Cardiac muscle cell (in vitro differentiated cells and primary cell): Measurements from ENCODE around the gene GDNF. TPM values are rescaled to one million over a fixed set of nuclear protein-coding genes. Genes with fewer than 3 reads are reported as not detected.
A peak's percentile ranks its signal among the peaks of the same experiment; 100 is the strongest.

Experiments used
- DNase-seq, 2 donors: peaks; one replicate each; pipeline versions ENCODE4 v3.0.0 to v3.0.0-alpha.2; 2010 to 2017; ENCODE audit warnings: low read depth in 1 of 2, low spot score in 1 of 2
- H3K27ac ChIP-seq: fragments of 200-600 bp; sonication (generic); 2 replicates; pipeline ENCODE4 v1.5.1; 2016
- H3K27me3 ChIP-seq: fragments of 200-600 bp; sonication (generic); 2 replicates; pipeline ENCODE4 v1.6.0; 2016; ENCODE audit warnings: control low read depth
- H3K36me3 ChIP-seq: fragments of 200-600 bp; sonication (generic); 2 replicates; pipeline ENCODE4 v1.5.1; 2016; ENCODE audit warnings: control low read depth
- H3K4me1 ChIP-seq: fragments of 200-600 bp; sonication (generic); 2 replicates; pipeline ENCODE4 v1.8.1; 2017; ENCODE audit warnings: low read depth, mild to moderate bottlenecking, mixed run types
- H3K4me3 ChIP-seq: fragments of 200-600 bp; sonication (generic); 2 replicates; pipeline ENCODE4 v1.5.1; 2016; ENCODE audit warnings: mild to moderate bottlenecking
- H3K9me3 ChIP-seq: fragments of 200-600 bp; sonication (generic); 2 replicates; pipeline ENCODE4 v1.5.1; 2017; ENCODE audit warnings: low read depth, mild to moderate bottlenecking, control low read depth
- CTCF ChIP-seq: IDR thresholded peaks from 2 replicates; pipeline ENCODE4 v1.5.1; 2012; ENCODE audit warnings: low read depth, mild to moderate bottlenecking, low read length
- polyA plus RNA-seq: library from polyadenylated mRNA; unstranded; fragments of >200 nt; fragmentation: Nextera tagmentation; extraction: Ambion mirVana; gene quantifications from 2 replicates; pipeline ENCODE4 v1.2.1, GENCODE V29; 2016
- total RNA-seq: library from RNA; depleted of rRNA; stranded (reverse); fragments of >200 nt; gene quantifications from 2 replicates; pipeline ENCODE4 v1.2.3, GENCODE V29; 2016

GDNF gene
- total and polyA plus RNA-seq, 2 experiments from 2014 or later, result not detected

GRCh38 chr5:37857696-37858095 lies 17.9 kb upstream of the GDNF start:
- no peak for TF ChIP-seq CTCF
- H3K4me3 ChIP-seq, result no peak overlapping the region
- no peaks in the 10 kb centered on the region for H3K36me3 ChIP-seq
- H3K27me3 ChIP-seq, result no peaks in the 10 kb centered on the region
- no peaks in the 10 kb centered on the region for H3K4me1 ChIP-seq
- H3K9me3 ChIP-seq, result no peaks in the 10 kb centered on the region
- DNase-seq, result no peak
- H3K27ac ChIP-seq, result no peak overlapping the region

- DNase-seq, result no peak
- no peaks in the 10 kb centered on the region for H3K9me3 ChIP-seq
- H3K36me3 ChIP-seq, result no peaks in the 10 kb centered on the region
- no peak overlapping the region for H3K4me3 ChIP-seq
- no peaks in the 10 kb centered on the region for H3K27me3 ChIP-seq
- no peak for TF ChIP-seq CTCF
- H3K4me1 ChIP-seq, result no peaks in the 10 kb centered on the region
- no peak overlapping the region for H3K27ac ChIP-seq
Measured at GRCh38 chr5:37855438-37855837, 15.6 kb upstream of the GDNF start.

GRCh38 chr5:37851305-37851704 lies 11.5 kb upstream of the GDNF start:
- no peak overlapping the region for H3K27ac ChIP-seq
- H3K4me3 ChIP-seq, result no peak overlapping the region
- no peak for DNase-seq
- no peaks in the 10 kb centered on the region for H3K36me3 ChIP-seq
- H3K27me3 ChIP-seq, result no peaks in the 10 kb centered on the region
- H3K9me3 ChIP-seq, result no peaks in the 10 kb centered on the region
- H3K4me1 ChIP-seq, result no peaks in the 10 kb centered on the region
- no peak for TF ChIP-seq CTCF

- TF ChIP-seq CTCF, result no peak
- peak in 1 of 2 donors; percentile 45 for DNase-seq
- Histone ChIP-seq H3K9me3 (no peaks in the 10 kb centered on the region), H3K27me3 (no peaks in the 10 kb centered on the region), H3K4me1 (no peaks in the 10 kb centered on the region), H3K36me3 (no peaks in the 10 kb centered on the region), H3K27ac (no peak overlapping the region), H3K4me3 (no peak overlapping the region)
Measured at GRCh38 chr5:37850226-37850865, 10.5 kb upstream of the GDNF start.

GRCh38 chr5:37849641-37850040 lies 9.8 kb upstream of the GDNF start:
- Histone ChIP-seq H3K9me3 (no peaks in the 10 kb centered on the region), H3K36me3 (no peaks in the 10 kb centered on the region), H3K4me3 (no peak overlapping the region), H3K27me3 (no peaks in the 10 kb centered on the region), H3K4me1 (no peaks in the 10 kb centered on the region), H3K27ac (no peak overlapping the region)
- DNase-seq, result no peak
- TF ChIP-seq CTCF, result no peak
